ENCODE measurements around the gene OMP.

- TF ChIP-seq, protein P1, sequence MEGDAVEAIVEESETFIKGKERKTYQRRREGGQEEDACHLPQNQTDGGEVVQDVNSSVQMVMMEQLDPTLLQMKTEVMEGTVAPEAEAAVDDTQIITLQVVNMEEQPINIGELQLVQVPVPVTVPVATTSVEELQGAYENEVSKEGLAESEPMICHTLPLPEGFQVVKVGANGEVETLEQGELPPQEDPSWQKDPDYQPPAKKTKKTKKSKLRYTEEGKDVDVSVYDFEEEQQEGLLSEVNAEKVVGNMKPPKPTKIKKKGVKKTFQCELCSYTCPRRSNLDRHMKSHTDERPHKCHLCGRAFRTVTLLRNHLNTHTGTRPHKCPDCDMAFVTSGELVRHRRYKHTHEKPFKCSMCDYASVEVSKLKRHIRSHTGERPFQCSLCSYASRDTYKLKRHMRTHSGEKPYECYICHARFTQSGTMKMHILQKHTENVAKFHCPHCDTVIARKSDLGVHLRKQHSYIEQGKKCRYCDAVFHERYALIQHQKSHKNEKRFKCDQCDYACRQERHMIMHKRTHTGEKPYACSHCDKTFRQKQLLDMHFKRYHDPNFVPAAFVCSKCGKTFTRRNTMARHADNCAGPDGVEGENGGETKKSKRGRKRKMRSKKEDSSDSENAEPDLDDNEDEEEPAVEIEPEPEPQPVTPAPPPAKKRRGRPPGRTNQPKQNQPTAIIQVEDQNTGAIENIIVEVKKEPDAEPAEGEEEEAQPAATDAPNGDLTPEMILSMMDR (IDR thresholded peaks at IDR 0.05; ENCODE audit: poor library complexity) = no peak
- TF ChIP-seq EZH2 (IDR thresholded peaks at IDR 0.05; ENCODE audit: borderline replicate concordance) = no peak
Observed at GRCh38 chr11:77106321-77106720, 3.7 kb downstream of the OMP start.
